HG03521 (cell line): ENCODE results near the gene MCC.

ENCODE experiments used
- ATAC-seq: cut with Tn5 transposase; IDR thresholded peaks from one replicate; pipeline ENCODE4 v1.9.1; 2021; ENCODE audit warnings: mild to moderate bottlenecking, moderate library complexity; ENCODE audit not compliant: unreplicated experiment

Gene MCC

DNA sequence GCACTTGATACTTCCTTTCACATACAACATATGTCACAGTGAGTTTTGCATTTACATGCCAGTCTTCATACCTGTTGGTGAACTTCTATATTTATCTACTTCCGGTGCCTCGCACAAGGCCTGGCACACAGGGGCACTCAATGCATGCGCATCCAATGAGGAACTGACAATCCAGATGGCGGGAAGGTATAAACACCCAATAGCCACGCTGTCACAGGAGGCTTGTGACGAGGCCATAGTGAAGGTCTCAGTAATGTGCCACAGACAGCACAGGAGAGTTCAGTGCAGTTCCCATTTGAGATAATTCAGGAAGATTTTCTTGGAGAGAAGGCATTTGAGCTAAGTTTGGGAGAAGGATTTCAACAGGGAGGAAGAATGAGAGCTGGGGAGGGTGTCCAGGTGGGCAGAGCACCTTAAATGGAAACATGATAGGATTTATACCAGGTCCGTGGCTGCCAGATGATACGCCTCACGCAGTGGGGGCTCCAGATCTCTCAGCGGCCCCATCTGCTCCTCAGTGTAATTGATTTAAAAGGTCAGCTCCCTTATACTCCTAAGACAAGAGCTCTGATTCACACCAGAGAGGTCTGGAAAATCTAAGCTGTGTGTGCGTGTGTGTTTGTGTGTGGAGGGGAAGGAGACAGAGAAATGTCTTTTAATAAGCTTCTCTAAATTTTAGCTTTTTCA is 305.5 kb downstream of the MCC start:
- no peak for ATAC-seq

DNA sequence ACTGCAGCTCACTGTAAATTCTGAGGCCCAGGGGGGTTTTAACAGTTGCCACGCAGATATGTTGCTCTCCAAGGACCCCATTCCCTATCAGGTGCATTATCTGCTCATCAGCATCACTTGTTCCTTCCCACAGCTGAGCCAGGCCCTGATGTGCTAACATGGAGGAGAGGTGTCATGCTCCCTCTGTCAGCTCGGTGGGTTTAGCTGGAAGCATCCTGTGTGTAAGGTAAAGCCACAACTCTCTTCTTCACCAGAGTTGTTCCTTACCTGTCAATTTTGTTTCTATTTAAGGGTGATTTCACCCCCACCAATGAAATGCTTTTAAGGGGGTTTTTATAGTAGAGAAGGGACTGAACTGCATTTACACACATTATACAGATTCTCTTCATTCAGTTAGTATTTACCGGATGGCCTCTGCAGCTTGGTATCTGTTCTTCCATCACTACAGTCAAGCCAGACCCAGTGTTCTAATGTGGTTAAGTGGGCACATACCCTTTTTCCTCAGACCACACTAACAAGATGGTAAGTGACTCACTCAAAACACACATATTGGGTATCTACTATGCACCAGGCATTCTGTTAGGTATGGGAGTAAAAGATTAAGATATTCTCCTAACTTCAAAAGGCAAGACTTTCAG is 306.3 kb downstream of the MCC start:
- no peak for ATAC-seq

DNA sequence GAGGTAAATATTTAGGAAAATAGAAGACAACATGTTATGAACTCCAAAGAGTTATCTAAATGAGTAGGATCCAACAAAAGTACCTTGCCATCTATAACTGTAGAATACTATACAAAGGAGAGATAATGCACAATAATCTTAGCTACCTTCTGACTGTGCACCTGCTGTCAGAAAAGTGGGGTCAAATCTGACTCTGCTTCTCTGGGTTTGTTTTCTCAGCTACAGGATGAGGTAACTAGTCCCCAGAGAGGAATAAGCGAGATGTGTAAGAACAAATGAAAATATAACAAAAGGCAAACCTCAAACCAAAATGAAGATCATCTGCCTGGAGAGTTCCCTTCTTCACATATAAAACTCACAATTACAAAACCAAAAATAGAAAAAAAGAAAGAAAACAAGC is 306.8 kb downstream of the MCC start:
- no peak for ATAC-seq

DNA sequence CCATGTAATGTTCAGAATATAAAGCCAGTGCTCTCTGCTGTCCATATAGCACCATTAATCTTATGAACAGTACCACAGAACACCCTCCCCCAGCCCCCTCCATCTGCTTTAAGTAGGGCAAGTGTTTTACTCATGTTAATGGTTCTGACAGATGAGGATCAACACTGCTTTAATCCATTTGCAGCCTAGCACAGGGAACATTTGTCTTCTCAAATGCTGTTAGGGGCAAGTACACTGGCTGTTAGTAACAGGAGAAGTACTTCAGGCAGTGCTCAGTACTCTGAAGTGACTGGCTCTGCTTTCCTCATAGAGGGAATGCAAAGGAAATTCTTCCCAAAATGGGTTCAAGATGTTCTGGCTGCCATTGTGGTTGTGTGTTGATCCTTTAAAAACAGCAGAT is 309.1 kb downstream of the MCC start:
- no peak for ATAC-seq

DNA sequence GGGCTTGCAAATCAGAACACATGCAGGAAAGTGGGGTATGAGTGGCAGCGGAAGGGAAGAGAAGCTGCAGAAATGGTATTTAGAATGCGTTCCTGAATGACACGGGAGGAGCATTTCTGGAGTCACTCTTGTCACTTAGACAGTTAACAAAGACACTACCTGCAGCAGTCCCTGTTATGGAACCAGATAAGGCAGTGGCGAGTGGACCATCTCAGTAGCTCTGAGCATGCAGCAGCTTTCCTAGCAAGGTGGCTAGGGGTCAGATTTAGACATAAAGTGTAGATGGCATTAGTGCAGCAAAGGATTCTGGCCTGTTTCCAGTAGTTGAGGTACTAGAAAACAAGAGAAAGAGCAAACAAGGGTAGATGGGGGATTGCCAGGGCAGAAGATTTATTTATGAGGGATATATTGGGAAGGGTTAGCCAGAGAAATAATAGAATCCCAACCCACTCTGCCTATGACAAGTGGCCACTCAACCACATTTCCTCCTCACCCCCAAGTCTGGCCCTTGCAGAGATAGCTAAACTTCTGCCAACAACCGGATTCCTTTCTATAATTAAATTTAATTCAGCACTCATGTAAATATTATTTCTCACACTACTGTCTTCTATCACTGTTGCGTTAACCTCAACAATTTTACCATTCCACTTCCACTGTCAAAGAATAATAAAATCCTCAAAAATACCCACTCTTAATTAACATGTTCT is 310.0 kb downstream of the MCC start:
- ATAC-seq, result no peak

DNA sequence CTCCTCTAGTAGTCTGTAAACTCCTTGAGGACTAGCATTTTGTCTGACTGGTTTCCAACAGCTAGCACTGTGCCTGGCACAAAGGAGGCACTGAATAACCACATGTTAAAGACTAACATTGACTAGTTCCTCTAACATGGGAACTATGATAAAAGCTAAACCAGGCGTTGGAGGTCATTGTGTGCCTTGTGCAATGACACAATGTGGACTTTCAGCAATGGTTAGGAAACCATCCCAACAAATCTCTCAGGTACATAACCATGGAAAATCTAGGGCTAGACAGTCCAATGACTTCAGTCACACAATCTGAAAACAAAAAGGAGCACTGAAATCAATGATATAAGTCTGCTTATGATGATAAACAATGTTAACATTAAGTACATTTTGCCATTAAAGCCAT is 311.0 kb downstream of the MCC start:
- ATAC-seq, result no peak

DNA sequence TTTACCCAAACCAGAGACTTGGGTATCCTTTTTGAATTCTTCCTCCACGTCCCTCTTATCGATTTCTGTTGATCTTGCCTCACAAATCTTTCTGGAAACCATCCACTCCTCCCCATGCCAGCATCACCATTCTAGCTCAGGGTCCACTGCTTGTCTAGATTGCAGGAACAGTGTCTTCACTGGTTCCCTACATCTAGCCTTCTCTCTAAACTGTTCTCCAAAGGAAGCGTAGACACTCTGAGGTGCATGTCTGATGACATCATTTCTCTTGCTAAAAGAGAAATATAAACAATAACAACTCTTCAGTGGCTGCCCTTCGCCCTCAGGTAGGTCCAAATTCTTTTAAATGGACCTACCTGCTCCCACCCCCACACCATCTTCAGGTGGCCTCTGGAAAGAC is 311.5 kb downstream of the MCC start:
- no peak for ATAC-seq

DNA sequence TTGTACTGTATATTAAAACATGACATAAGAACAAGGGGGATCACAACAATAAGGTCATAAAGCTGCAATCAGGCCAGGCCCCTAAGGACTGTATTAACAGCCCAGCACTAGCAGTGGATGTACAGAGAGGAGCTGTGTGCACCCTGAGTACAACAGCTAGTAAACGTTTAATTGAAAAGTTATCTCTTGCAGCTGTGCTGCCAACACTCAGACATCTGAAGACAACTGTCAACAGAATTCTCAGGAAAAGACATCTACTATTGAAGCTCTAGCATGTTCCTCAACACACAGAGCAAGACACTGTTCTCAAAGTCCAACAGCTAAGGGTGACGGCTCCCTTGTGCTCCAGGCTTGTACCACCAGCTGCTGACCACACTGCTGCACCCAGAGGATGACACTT is 312.1 kb downstream of the MCC start:
- ATAC-seq, result no peak

DNA sequence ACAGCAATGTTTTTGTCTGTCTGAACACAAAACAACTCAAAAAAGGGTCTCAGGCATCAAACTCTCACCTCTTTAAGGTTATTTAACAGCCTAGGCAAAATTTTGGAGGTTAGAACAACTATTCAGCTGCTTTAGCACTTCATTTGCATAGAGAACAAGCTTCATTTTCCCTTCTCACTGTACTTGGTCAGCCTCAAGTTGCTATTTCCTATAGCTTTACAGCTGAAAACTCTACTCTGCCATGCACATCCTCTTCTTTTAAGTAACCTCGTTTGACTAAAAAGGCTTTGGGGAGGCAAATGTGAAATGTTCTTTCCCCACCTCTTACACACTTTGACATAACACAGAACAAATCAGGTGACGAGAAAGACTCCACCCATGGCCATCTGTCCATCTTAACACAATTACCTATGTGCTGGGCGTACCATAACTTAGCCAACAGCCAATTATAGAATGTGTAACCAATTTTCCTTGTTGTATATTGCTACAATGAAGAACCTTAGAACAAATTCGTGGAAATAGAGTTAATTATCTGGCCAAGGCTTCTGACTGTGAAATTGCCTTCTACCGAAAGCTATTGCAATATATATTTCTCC is 315.9 kb downstream of the MCC start:
- no peak for ATAC-seq

DNA sequence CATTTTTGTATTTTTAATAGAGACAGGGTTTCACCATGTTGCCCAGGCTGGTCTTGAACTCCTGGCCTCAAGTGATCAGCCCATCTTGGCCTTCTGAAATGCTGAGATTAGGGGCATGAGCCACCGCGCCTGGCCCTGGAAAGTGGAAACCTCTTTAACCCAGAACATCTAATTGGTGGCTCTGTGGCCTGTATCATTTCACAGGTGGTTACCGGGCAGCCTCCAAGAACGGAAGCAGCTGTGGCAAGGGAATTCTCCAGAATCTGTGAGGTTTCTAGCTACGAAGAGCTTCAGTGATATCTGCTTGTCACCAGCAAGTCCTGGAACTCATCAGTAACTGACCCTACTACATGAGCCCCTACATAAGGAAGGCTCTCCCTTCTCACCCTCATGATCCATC is 316.7 kb downstream of the MCC start:
- ATAC-seq, result no peak

DNA sequence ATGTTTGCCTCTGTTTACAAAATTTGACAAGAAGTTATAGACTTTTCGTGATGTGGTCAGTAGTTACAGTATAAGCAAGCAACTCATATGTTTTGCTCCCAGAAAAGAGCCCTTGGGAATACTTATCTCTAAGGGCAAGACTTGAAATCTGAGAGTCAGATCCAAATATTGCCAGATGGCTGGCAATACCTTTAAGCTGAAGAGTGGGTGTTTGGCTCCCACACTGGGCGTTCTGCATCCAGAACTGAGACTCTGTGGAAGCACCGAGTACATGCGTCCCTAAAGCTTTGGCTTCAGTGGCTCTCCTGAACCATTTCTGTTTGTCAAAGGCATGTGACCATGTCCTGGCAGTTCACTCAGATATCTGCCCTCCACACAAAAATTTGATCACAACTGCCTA is 317.5 kb downstream of the MCC start:
- no peak for ATAC-seq

DNA sequence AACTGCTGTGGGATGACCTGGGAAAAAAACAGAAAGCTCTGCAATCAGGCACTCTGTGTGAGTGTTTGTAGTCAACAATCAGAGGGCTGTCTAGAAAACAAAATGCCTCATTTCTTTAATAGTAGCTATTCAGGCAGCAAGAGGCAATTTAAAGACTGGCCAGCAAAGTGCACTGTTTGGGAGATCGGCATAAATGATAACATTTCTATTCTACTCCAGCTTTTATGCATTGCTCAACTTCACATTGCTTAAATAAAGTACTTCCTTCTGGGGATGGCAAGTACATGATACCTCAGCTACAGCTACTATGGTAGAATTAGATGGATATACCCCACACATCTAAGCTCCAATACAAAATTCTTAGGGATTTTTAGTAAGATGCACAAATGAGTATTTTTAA is 318.5 kb downstream of the MCC start:
- ATAC-seq, result no peak

DNA sequence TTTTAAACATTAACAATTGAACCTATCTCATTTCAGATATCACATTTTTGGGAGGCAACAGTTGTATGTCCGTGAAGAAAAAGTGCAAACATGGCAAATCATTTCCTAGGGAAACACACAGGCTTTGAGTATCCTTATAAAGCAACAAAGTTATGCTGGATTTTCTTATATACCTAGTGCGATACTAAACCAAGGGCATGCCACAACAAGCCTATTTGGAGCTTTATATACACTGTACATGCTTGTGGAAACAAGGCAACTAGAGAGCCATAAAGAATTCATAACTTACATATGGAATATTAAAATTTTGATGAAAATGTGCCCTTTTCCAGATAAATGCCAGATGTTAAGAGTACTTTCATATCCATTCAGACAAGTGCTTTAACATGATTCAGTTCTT is 320.3 kb downstream of the MCC start:
- ATAC-seq, result no peak

DNA sequence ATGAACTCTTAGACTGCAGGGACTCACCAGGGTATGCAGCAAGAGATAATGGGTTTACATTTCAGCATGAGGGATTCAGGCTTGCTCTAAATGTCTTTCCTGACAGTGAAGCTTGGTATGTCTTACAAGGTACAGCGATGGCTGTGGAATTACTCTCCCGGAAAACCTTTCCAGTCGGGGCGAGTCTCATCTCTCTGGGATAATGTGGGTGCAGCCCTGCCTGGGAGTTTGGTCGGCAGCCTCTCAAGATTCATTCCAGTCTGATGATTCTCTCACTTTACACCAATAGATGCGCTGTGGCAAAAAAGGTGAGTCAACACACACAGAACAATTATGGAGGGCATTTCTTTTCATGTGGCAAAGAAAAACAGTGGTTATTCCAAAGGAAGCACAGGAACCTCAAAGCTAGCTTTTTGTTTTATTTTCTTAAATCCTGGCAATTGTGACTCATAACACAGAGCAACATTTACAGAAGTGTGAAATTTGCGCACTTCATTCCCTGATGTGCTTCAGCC is 321.3 kb downstream of the MCC start:
- no peak for ATAC-seq

DNA sequence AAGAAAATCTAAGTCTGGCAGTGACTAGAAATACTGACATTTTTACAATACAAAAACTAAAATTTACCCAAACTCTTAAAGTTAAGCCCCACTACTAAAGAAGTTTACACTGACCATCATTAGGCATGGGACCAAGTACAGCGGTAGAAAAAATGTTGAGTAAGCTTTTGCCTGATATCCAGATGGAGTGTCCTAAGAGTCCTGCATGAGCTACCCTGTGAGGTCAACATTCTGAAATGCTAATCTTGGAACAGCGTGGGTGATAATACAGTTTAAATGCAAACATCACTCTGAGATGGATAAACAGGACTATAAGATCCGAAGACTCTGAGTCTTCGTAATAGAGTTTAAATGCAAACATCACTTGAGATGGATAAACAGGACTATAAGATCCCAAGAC is 322.0 kb downstream of the MCC start:
- ATAC-seq, result no peak

DNA sequence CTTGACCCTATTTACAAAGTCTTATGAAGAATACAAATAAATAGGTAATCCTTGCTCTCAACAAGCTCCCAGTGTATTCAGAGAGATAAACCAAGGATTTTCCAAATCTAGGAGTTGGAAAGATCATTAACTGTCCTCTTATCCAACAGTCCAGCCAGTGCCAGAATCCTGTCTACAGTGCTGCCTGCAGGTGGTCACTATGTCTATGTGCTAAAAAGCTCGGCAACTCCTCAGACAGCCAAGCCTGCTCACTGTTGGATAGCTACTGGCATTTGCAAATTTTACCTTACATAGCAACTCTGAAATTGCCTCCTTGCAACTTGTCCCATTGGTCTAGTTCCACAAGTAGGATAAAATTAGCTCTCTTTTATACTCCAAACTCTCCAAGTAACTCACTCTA is 324.2 kb downstream of the MCC start:
- ATAC-seq, result no peak

DNA sequence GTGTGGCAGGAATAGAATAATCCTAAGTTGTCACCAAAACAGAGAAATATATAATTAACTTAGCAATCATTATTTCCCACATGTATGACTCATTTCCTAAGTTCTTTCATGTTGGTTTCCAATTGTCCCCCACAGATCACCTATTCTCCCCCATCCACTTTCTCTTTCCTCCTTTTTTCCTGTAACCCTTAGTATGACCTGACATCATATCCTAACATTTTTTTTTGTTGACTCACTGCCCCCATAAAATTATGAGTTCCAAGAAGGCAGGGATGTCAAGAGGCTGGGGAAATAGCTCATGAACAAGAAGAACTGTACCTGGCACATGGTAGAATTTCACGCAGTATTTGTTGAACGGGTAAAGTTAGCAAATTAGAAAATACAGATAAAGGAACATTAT is 324.9 kb downstream of the MCC start:
- no peak for ATAC-seq

DNA sequence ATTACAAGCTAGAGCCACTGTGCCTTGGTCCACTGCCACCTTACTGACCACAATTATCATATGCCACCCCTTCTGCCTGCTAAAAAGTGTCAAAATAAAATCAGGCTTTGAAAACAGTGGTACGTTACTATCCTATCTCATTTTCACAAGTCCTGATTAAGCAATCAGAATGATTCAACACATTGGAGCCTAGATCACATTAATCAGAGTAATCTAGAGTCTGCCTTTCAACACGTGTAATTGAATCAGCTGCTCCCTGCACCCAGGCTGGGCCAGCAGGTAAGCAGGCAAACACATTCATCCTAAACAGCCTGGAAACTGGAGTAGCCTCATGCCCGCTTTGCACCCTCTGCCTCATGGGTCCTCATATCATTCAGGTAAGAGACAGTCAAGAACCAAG is 325.5 kb downstream of the MCC start:
- ATAC-seq, result no peak

DNA sequence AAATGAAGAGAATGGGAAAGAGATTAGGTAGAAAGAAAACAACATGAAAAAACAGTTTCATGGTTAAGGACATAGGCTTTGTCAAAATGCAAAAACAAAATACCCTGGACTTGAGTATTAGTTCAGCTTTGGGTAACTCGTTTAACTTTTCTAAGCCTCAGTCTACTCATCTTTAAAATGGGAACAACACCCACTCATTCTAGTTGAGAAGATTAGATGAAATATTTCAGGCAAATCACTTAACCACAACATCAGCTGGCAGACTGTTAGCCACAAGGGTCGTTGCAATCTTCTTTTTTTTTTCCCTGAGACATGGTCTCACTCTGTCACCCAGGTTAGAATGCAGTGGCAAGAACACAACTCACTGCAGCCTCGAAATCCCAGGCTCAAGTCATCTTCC is 326.0 kb downstream of the MCC start:
- no peak for ATAC-seq

DNA sequence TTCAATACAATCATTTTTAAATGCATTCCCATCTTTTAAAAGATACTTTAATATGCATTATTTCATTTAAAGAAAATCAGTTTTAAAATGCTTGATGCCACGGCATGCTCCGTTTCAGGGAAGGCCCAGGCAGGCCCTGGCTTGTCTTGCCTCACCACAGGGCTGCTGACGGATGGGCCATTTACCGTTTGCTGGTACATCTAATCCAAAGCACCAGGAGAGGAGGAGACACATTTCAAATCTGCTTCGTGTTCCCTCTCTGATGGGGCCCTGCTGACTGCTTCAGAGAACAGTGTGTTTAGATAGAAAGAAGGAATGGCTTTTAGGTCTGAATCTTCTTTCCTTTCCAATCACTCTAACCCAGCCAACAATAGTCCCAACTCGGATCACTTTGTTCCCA is 326.4 kb downstream of the MCC start:
- ATAC-seq, result no peak

DNA sequence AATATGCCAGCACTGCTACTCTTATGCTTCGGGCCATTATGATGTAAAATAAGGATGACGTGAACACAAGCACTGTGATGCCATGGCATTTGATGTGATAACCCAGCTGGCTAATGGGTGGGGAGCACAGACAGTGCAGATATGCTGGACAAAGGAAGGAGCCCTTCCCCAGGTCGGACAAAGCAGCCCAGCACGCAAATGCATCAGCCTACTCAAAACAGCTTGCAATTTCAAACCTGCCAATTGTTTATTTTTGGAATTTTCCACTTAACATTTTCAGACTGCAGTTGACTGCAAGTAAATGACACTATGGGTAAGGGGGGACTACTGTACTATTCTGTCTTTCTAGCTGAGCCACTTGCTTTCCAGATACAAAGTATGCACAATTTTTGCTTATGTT is 330.4 kb downstream of the MCC start:
- ATAC-seq, result no peak
